G401 (cell line): ENCODE measurements around the gene TLCD3A. TPM values are rescaled to one million over a fixed set of nuclear protein-coding genes. Genes with fewer than 3 reads are reported as not detected.
A peak's percentile ranks its signal among the peaks of the same experiment; 100 is the strongest.

ENCODE experiments used
- DNase-seq: peaks from one replicate; pipeline ENCODE4 v3.0.0-alpha.2; 2015; ENCODE audit warnings: low spot score
- in situ Hi-C: cut with HindIII; loops from 2 replicates; pipeline ENCODE4 v1.10.0; 2016; ENCODE audit warnings: low sequenced_read_pairs, mixed read lengths
- total RNA-seq: library from RNA; depleted of rRNA; stranded (reverse); fragments of >200 nt; shearing (Covaris generic); gene quantifications from 2 replicates; pipeline ENCODE4 v1.2.3, GENCODE V29; 2014

TLCD3A gene
- total RNA-seq, 1 experiment from 2014 or later, result 42.0 TPM

- DNase-seq, result no peak
- in situ Hi-C loops, result no loop called here
Observed at GRCh38 chr17:704111-704864, 28.1 kb upstream of the TLCD3A start.

- DNase-seq, result no peak
- in situ Hi-C loops, result no loop called here
Observed at GRCh38 chr17:705011-705410, 27.4 kb upstream of the TLCD3A start.

- in situ Hi-C loops, result no loop called here
- DNase-seq, result no peak
Observed at GRCh38 chr17:705863-706262, 26.5 kb upstream of the TLCD3A start.

- in situ Hi-C loops, result no loop called here
- DNase-seq, result no peak
Observed at GRCh38 chr17:708132-708531, 24.3 kb upstream of the TLCD3A start.

GRCh38 chr17:718075-718474 is 14.3 kb upstream of the TLCD3A start:
- in situ Hi-C loops, result no loop called here
- DNase-seq, result no peak

- in situ Hi-C loops, result no loop called here
- no peak for DNase-seq
Observed at GRCh38 chr17:720706-721539, 11.5 kb upstream of the TLCD3A start.

GRCh38 chr17:721540-721937 is 10.9 kb upstream of the TLCD3A start:
- in situ Hi-C loops, result no loop called here
- DNase-seq, result no peak

- DNase-seq, result no peak
- in situ Hi-C loops, result no loop called here
Observed at GRCh38 chr17:725084-725483, 7.3 kb upstream of the TLCD3A start.

GRCh38 chr17:725746-726145 is 6.7 kb upstream of the TLCD3A start:
- DNase-seq, result no peak
- in situ Hi-C loops, result no loop called here

- in situ Hi-C loops, result no loop called here
- no peak for DNase-seq
Observed at GRCh38 chr17:726271-726919, 6.0 kb upstream of the TLCD3A start.

- in situ Hi-C loops, result no loop called here
- no peak for DNase-seq
Observed at GRCh38 chr17:728911-729310, 3.5 kb upstream of the TLCD3A start.

GRCh38 chr17:731644-732066 is 741 bp upstream of the TLCD3A start:
- DNase-seq, result peak; percentile 47
- in situ Hi-C loops, result no loop called here

- in situ Hi-C loops, result no loop called here
- DNase-seq, result peak; percentile 67
Observed at GRCh38 chr17:732902-733720, 715 bp downstream of the TLCD3A start.

- DNase-seq, result peak; percentile 60
- in situ Hi-C loops, result no loop called here
Observed at GRCh38 chr17:733743-734142, 1.3 kb downstream of the TLCD3A start.

- DNase-seq, result no peak
- in situ Hi-C loops, result no loop called here
Observed at GRCh38 chr17:737561-738113, 5.2 kb downstream of the TLCD3A start.

GRCh38 chr17:740240-741017 is 8.0 kb downstream of the TLCD3A start:
- in situ Hi-C loops, result no loop called here
- no peak for DNase-seq

GRCh38 chr17:742147-742793 is 9.9 kb downstream of the TLCD3A start:
- in situ Hi-C loops, result no loop called here
- no peak for DNase-seq

GRCh38 chr17:743139-743538 is 10.7 kb downstream of the TLCD3A start:
- no peak for DNase-seq
- in situ Hi-C loops, result no loop called here
